Small intestine (tissue), 7 donors: ENCODE measurements around the gene RNF141. TPM values are rescaled to one million over a fixed set of nuclear protein-coding genes. Genes with fewer than 3 reads are reported as not detected.

Source experiments
- DNase-seq, 2 donors: peaks; one replicate each; pipeline versions ENCODE4 v3.0.0 to v3.0.0-alpha.2; 2013
- FAIRE-seq: peaks from 2 replicates; lab custom pipeline; 2012; peaks lifted over from hg19 to GRCh38; lab: Jason Lieb, UNC
- H3K27ac ChIP-seq, 3 donors: one replicate each; pipeline ENCODE4 v1.5.1; 2013; ENCODE audit warnings: low read length in 2 of 3, mild to moderate bottlenecking in 2 of 3, control low read depth in 1 of 3, inconsistent platforms in 1 of 3, low read depth in 1 of 3, moderate library complexity in 1 of 3
- H3K27me3 ChIP-seq, 3 donors: one replicate each; pipeline ENCODE4 v1.6.1; 2013; ENCODE audit warnings: low read length in 3 of 3, inconsistent platforms in 1 of 3; ENCODE audit not compliant: control insufficient read depth in 3 of 3, insufficient read depth in 3 of 3
- H3K36me3 ChIP-seq, 3 donors: one replicate each; pipeline ENCODE4 v1.6.1; 2013; ENCODE audit warnings: low read length in 3 of 3, inconsistent platforms in 1 of 3, low read depth in 1 of 3, mild to moderate bottlenecking in 1 of 3, moderate library complexity in 1 of 3; ENCODE audit not compliant: control insufficient read depth in 3 of 3, insufficient read depth in 2 of 3
- H3K4me1 ChIP-seq, 3 donors: one replicate each; pipeline ENCODE4 v1.6.1; 2013; ENCODE audit warnings: low read length in 2 of 3, inconsistent platforms in 1 of 3, low read depth in 1 of 3, mild to moderate bottlenecking in 1 of 3, moderate library complexity in 1 of 3; ENCODE audit not compliant: control insufficient read depth in 3 of 3, insufficient read depth in 2 of 3
- H3K4me3 ChIP-seq, 3 donors: one replicate each; pipeline ENCODE4 v1.5.1; 2013; ENCODE audit warnings: low read length in 3 of 3, control low read depth in 1 of 3, inconsistent platforms in 1 of 3, low read depth in 1 of 3, mild to moderate bottlenecking in 1 of 3, moderate library complexity in 1 of 3
- H3K9me3 ChIP-seq, 2 donors: one replicate each; pipeline ENCODE4 v1.6.1; 2013; ENCODE audit warnings: low read depth in 1 of 2, low read length in 1 of 2; ENCODE audit not compliant: control insufficient read depth in 2 of 2, insufficient read depth in 1 of 2
- WGBS, 3 donors: extraction: QIAGEN DNeasy Blood & Tissue Kit; methylation state at CpG; one replicate each; pipeline ENCODE4 v1.1.7; 2013; 5-methylcytosine and 5-hydroxymethylcytosine counted together
- polyA plus RNA-seq, 4 donors: library from polyadenylated mRNA; stranded (reverse) in 3 of 4; unstranded in 1 of 4; fragments of 200-250 nt in 3 of 4; fragments of 120-200 nt in 1 of 4; gene quantifications; one replicate each; pipeline versions ENCODE4 v1.2.1 to v1.2.3, GENCODE V29; 2013
- donor health status: healthy with polysubstance abuse.
- donor health status: control.
- donor health status: control.
- donor health status: Bipolar disorder and iron deficiency.
- donor health status: healthy.

Gene RNF141
- polyA plus RNA-seq, 4 donors, result 13.2 to 35.6 (median 20.0) TPM

DNA sequence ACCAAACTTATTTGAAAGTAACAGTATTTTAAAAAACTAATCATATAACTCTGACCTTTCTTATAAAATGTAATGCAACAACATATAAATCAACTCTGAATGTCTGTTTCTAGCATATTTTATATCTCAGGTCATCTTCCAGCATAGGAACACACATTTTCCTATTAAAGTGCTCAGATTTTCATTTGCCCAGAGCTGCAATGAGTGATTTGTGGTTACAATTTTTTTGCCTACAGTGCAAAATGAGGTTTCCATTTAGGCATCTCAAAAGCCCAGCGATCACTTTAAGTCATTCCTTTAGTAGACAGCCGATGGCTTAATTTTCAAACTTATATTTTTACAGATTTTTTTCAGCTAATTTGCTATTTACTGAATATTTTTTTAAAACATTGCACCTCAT, 26.5 kb upstream of the RNF141 start:
- no peak overlapping the region for H3K4me3 ChIP-seq
- H3K27me3 ChIP-seq, result no peaks in the 10 kb centered on the region
- no peaks in the 10 kb centered on the region for H3K4me1 ChIP-seq
- H3K27ac ChIP-seq, result no peak overlapping the region
- no peaks in the 10 kb centered on the region for H3K9me3 ChIP-seq
- DNase-seq, result no peak
- 81 to 98% (median 97%) methylated on average over 2 of the region's 2 CpGs for WGBS, 3 donors
- FAIRE-seq, result no peak
- no peaks in the 10 kb centered on the region for H3K36me3 ChIP-seq

DNA sequence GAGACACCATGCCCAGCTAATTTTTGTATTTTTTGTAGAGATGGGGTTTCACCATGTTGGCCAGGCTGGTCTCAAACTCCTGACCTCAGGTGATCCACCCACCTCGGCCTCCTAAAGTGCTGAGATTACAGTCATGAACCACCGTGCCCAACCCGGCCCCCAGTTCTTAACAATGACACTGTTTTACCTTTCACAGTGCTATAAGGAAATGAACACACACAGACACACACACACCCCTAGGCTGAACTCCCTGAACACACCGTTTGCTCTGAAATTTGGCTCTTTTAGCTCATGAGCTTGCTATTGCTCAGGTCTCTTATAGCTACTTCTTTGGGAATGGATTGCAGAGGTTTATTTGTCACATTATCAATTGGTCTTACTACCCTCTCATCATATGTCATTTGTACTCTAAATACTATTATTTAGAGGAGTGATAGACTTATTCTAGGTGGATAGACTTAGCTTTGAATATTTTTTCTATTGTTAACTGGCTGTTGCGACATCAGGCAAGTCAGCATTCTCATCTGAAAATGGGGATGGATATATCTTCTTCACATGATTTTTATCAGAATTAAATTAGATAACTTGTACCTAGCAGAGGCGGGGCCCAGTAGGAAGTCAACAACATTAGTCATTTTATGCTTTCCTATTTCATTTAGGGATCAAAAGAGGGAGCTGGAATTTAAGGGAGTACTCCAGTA, 25.4 kb upstream of the RNF141 start:
- DNase-seq, result no peak
- Histone ChIP-seq H3K4me1 (peaks cover 0 to 3% (median 0%) of the 10 kb centered on the region in 3 donors), H3K27me3 (no peaks in the 10 kb centered on the region), H3K27ac (no peak overlapping the region), H3K4me3 (no peak overlapping the region), H3K9me3 (no peaks in the 10 kb centered on the region), H3K36me3 (no peaks in the 10 kb centered on the region)
- FAIRE-seq, result no peak
- 59 to 71% (median 61%) methylated on average over 6 of the region's 6 CpGs for WGBS, 3 donors

DNA sequence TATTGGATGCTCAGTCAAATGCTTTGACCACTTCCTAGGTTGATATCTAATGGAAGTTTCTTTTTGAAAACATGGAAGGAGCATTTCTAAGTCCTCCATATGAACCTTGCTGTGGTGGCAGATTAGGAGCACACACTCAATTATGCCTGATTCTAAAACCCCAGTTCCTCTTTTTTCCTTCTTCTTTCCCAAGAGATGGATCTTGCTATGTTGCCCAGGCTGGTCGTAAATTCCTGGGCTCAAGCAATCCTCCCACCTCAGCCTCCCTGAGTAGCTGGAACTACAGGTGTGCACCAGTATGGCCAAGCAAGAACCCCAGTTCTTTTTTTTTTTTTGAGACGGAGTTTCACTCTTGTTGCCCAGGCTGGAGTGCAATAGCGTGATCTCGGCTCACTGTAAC, 24.5 kb upstream of the RNF141 start:
- WGBS, 3 donors, result 92 to 97% (median 93%) methylated on average over 4 of the region's 4 CpGs
- Histone ChIP-seq H3K27ac (no peak overlapping the region), H3K27me3 (no peaks in the 10 kb centered on the region), H3K4me1 (peaks cover 0 to 4% (median 3%) of the 10 kb centered on the region in 3 donors), H3K9me3 (no peaks in the 10 kb centered on the region), H3K4me3 (no peak overlapping the region), H3K36me3 (no peaks in the 10 kb centered on the region)
- no peak for DNase-seq
- no peak for FAIRE-seq

DNA sequence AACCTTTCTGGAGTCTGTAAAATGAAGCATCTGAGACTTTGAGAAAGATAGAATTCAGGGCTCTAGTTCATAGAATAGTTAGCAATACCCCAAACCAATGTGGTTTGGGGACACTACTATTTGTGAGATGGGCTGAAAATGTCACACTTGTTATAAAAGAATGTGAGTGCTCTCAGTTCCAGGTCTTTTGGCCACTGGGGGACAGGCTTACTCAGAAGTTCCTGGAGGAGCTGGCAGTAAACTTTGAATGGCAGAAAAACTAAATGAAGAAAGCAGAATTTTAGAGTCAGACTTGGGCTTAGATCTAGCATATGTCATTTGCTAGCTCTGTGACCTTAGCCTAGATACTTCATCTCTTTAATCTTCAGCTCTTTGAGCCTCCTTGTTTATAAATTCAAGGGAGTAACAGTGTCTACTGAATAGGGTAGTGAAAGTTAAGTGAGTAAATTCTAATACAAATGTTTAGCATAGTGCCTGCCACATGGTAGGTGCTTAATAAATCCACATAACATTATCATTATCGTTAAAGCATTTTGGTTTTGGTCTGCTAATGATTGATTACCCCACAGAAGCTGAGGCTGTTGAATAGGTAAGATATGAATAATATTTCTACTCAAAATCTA, 23.8 kb upstream of the RNF141 start:
- Histone ChIP-seq H3K4me1 (peaks cover 0 to 4% (median 3%) of the 10 kb centered on the region in 3 donors), H3K27me3 (no peaks in the 10 kb centered on the region), H3K9me3 (no peaks in the 10 kb centered on the region), H3K27ac (no peak overlapping the region), H3K36me3 (no peaks in the 10 kb centered on the region), H3K4me3 (no peak overlapping the region)
- 56 to 76% (median 71%) methylated on average over 1 of the region's 1 CpG for WGBS, 3 donors
- FAIRE-seq (no peak), DNase-seq (no peak)

DNA sequence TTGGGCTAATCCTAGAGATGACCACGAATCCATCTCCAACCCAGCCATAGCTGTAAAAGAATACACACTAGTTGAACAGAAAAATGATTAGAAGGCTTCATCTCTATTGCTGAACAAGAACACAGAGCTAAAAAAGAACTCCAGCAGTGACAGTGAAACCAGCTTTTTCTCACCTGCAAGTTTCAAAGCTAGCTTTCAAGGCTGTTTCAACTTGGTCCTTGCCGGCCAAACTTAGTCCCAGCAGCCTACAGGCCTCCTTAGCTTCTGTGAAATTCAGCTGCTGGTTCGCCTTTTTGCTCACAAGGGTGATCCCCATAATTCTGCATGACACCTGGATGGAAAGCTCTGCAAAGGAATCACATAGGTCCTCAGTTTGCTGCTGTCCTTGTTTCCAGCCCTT, 23.0 kb upstream of the RNF141 start:
- FAIRE-seq (no peak), DNase-seq (no peak)
- no peak overlapping the region for H3K27ac ChIP-seq
- peaks cover 0 to 5% (median 4%) of the 10 kb centered on the region in 3 donors for H3K4me1 ChIP-seq
- no peaks in the 10 kb centered on the region for H3K27me3 ChIP-seq
- no peaks in the 10 kb centered on the region for H3K9me3 ChIP-seq
- H3K36me3 ChIP-seq, result no peaks in the 10 kb centered on the region
- H3K4me3 ChIP-seq, result no peak overlapping the region
- 62 to 86% (median 81%) methylated on average over 3 of the region's 3 CpGs for WGBS, 3 donors

DNA sequence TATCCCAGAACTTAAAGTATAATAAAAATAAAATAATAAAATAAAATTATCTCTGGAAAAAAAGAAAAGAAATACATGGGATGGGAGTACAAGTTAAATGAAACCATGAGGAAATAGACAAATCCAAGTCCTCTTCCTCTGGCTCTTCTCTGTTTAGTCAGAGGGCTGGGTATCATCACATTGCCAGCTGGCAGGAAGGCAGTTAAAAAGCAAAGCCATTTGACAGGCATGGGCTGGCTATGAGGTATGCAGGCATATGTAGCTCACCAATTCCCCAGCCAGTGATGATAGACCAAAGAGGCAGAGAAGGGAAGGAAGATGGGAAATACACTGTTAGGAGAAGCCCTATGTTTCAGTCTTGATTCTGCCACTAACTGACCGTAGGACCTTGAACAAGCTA, 21.0 kb upstream of the RNF141 start:
- Histone ChIP-seq H3K4me3 (no peak overlapping the region), H3K9me3 (no peaks in the 10 kb centered on the region), H3K36me3 (no peaks in the 10 kb centered on the region), H3K4me1 (peaks cover 5 to 7% (median 7%) of the 10 kb centered on the region in 3 donors), H3K27ac (no peak overlapping the region), H3K27me3 (no peaks in the 10 kb centered on the region)
- WGBS, 3 donors, result 94 to 100% (median 95%) methylated on average over 1 of the region's 1 CpG
- FAIRE-seq (no peak), DNase-seq (no peak)

DNA sequence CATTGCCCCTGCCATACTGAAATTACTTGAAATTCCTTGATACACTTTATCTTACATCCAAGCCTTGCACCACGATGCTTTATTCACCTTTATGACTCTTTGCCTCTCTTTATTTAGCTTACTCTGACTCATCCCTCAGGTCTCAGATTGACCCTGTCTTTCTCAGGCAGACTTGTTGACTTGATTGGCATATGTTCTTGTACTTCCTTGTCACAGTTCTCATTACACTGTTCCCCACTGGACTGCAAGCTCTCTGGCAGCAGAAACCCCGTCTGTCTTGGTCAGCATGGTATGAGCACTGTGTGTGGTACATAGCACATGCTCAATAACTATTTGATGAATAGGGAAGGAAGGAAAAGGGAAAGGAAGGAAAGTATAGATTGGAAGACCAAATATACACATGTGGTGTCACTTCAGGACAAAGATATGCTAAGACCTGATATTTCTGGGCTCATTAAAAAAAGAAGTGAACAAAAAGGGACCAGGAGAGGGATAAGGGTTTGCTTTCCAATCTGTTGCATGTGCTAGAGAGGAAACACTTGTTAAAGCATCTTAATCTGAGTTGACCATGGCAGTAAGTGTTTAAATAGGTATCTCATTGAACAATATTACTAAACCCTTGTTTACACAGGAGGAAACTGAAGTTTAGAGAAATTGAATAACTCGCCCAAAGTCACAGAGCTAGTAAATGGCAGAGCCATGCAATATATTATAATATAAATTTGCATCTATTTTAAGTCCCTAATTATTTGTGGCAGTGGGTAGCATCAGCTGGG, 20.2 kb upstream of the RNF141 start:
- DNase-seq (peak; percentile 27 to 66), FAIRE-seq (no peak)
- Histone ChIP-seq H3K4me3 (no peak overlapping the region), H3K27me3 (no peaks in the 10 kb centered on the region), H3K27ac (no peak overlapping the region), H3K36me3 (no peaks in the 10 kb centered on the region), H3K9me3 (no peaks in the 10 kb centered on the region), H3K4me1 (peaks cover 5 to 10% (median 7%) of the 10 kb centered on the region in 3 donors)
- 43 to 61% (median 55%) methylated on average over 3 of the region's 3 CpGs for WGBS, 3 donors

DNA sequence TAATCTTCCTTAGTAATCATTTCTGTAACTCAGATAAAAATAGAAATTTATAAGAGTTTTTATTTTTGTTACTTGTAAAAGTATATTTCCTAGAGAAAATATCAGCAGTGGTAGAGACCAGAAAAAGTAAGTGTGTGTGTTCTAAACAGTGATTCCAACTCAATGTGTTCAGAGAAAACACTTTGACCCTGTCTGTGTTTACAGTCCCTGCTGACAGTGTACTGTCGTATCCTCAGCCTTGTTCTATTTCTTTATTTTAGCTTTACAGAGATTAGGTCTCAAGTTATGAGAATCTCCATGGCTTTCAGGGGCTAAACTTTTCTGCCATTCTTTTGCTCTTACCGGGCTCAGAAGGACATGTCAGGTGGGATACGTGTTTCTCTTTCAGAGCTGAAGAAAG, 17.3 kb upstream of the RNF141 start:
- Histone ChIP-seq H3K36me3 (no peaks in the 10 kb centered on the region), H3K27ac (peak overlapping the region in 1 of 3 donors; percentile 49), H3K9me3 (no peaks in the 10 kb centered on the region), H3K27me3 (no peaks in the 10 kb centered on the region), H3K4me1 (peaks cover 5 to 10% (median 7%) of the 10 kb centered on the region in 3 donors), H3K4me3 (no peak overlapping the region)
- DNase-seq (peak; percentile 17 to 33), FAIRE-seq (no peak)
- WGBS, 3 donors, result 60 to 68% (median 66%) methylated on average over 3 of the region's 3 CpGs
